ENCODE results near the gene CENPE.
A peak's percentile ranks its signal among the peaks of the same experiment; 100 is the strongest.
"Not testable (repeated sequence)": the region's sequence is repeated elsewhere in the genome, so short reads cannot be mapped to it uniquely, and the experiment has no call there.

Gene CENPE

GRCh38 chr4:103201724-103202123 is 3.6 kb upstream of the CENPE start:
- H3K36me3 ChIP-seq = no peaks in the 10 kb centered on the region
- no peak overlapping the region for H3K4me3 ChIP-seq (ENCODE audit: low read depth, low read length)
- H3K9me3 ChIP-seq = no peaks in the 10 kb centered on the region
- no peaks in the 10 kb centered on the region for H3K27me3 ChIP-seq
- DNase-seq = no peak
- no peak for TF ChIP-seq CTCF (IDR thresholded peaks at IDR 0.05; ENCODE audit: low read depth, low read length)
- no peaks in the 10 kb centered on the region for H3K4me1 ChIP-seq

- no peak for TF ChIP-seq CTCF (IDR thresholded peaks at IDR 0.05; ENCODE audit: low read depth, low read length)
- Histone ChIP-seq H3K36me3 (peaks cover 3% of the 10 kb centered on the region), H3K27me3 (no peaks in the 10 kb centered on the region), H3K4me3 (ENCODE audit: low read depth, low read length) (no peak overlapping the region), H3K9me3 (no peaks in the 10 kb centered on the region), H3K4me1 (no peaks in the 10 kb centered on the region)
- no peak for DNase-seq
These were observed 3.1 kb upstream of the CENPE start for GRCh38 chr4:103201253-103201652.

- Histone ChIP-seq H3K4me3 (ENCODE audit: low read depth, low read length) (peak overlapping the region; percentile 98), H3K27me3 (no peaks in the 10 kb centered on the region), H3K4me1 (no peaks in the 10 kb centered on the region), H3K36me3 (peaks cover 20% of the 10 kb centered on the region), H3K9me3 (no peaks in the 10 kb centered on the region)
- no peak for TF ChIP-seq CTCF (IDR thresholded peaks at IDR 0.05; ENCODE audit: low read depth, low read length)
- DNase-seq = no peak
These were observed 866 bp upstream of the CENPE start for GRCh38 chr4:103199009-103199408.

- TF ChIP-seq CTCF (IDR thresholded peaks at IDR 0.05; ENCODE audit: low read depth, low read length) = no peak
- no peaks in the 10 kb centered on the region for H3K9me3 ChIP-seq
- no peaks in the 10 kb centered on the region for H3K4me1 ChIP-seq
- H3K4me3 ChIP-seq (ENCODE audit: low read depth, low read length) = peak overlapping the region; percentile 98
- peaks cover 27% of the 10 kb centered on the region for H3K36me3 ChIP-seq
- DNase-seq = no peak
- no peaks in the 10 kb centered on the region for H3K27me3 ChIP-seq
These were observed 405 bp downstream of the CENPE start for GRCh38 chr4:103197765-103198110.

- no peak for TF ChIP-seq CTCF (IDR thresholded peaks at IDR 0.05; ENCODE audit: low read depth, low read length)
- no peak for DNase-seq
- Histone ChIP-seq H3K4me3 (ENCODE audit: low read depth, low read length) (no peak overlapping the region), H3K36me3 (peaks cover 30% of the 10 kb centered on the region), H3K27me3 (no peaks in the 10 kb centered on the region), H3K9me3 (no peaks in the 10 kb centered on the region), H3K4me1 (no peaks in the 10 kb centered on the region)
These were observed 4.7 kb downstream of the CENPE start for GRCh38 chr4:103193457-103193856.

- peaks cover 42% of the 10 kb centered on the region for H3K36me3 ChIP-seq
- no peak for TF ChIP-seq CTCF (IDR thresholded peaks at IDR 0.05; ENCODE audit: low read depth, low read length)
- H3K4me3 ChIP-seq (ENCODE audit: low read depth, low read length) = no peak overlapping the region
These were observed 27.1 kb downstream of the CENPE start for GRCh38 chr4:103171006-103171405.

GRCh38 chr4:103169750-103170149 is 28.4 kb downstream of the CENPE start:
- not testable (repeated sequence) for H3K4me3 ChIP-seq (ENCODE audit: low read depth, low read length); DNase-seq; H3K27me3 ChIP-seq; H3K9me3 ChIP-seq; H3K4me1 ChIP-seq
- peaks cover 36% of the 10 kb centered on the region for H3K36me3 ChIP-seq

More at GRCh38 chr4:103171006-103171405, 27.1 kb downstream of the CENPE start:
- Histone ChIP-seq H3K27me3 (no peaks in the 10 kb centered on the region), H3K4me1 (no peaks in the 10 kb centered on the region), H3K9me3 (no peaks in the 10 kb centered on the region)
- DNase-seq = no peak

Measured in BE2C (cell line).